SK-N-SH (cell line): ENCODE measurements around the gene NR5A2. TPM values are rescaled to one million over a fixed set of nuclear protein-coding genes. Genes with fewer than 3 reads are reported as not detected.

Source experiments
- CTCF ChIA-PET: fragments of 300-600, 350-600 bp; formaldehyde crosslinking; extraction: SDS; loops from one replicate; lab custom pipeline; 2021; lab: Yijun Ruan, JAX
- POLR2A ChIA-PET: fragments of 350-600 bp; sonication (Branson Sonifier 250); formaldehyde crosslinking; extraction: SDS; loops from one replicate; lab custom pipeline; 2020; ENCODE audit warnings: antibody characterized with exemption, inconsistent platforms; lab: Yijun Ruan, JAX
- DNase-seq: peaks from one replicate; pipeline ENCODE4 v3.0.0; 2012
- H2AFZ ChIP-seq: fragments of 200-600 bp; sonication (generic); 2 replicates; pipeline ENCODE4 v1.8.1; 2016; ENCODE audit warnings: antibody characterized with exemption, mild to moderate bottlenecking, low read depth
- H3F3A ChIP-seq: fragments of 200-600 bp; sonication (generic); replicated peaks from 2 replicates; pipeline ENCODE3; 2016; ENCODE audit warnings: antibody characterized with exemption, mild to moderate bottlenecking; ENCODE audit not compliant: insufficient read depth
- H3K27ac ChIP-seq, 2 experiments: fragments of 200-500 bp in 1 of 2; fragments of 200-600 bp in 1 of 2; sonication (Bioruptor generic) in 1 of 2; sonication (generic), shearing (Covaris generic) in 1 of 2; 2 replicates each; pipeline versions ENCODE4 v1.5.1 to v1.6.1; 2014 to 2016; ENCODE audit warnings: low read depth in 2 of 2, inconsistent platforms in 1 of 2, low read length in 1 of 2, mild to moderate bottlenecking in 1 of 2, mixed read lengths in 1 of 2
- H3K27me3 ChIP-seq: fragments of 200-600 bp; sonication (generic), shearing (Covaris generic); 2 replicates; pipeline ENCODE4 v1.6.1; 2016; ENCODE audit warnings: mixed run types; ENCODE audit not compliant: insufficient read depth
- H3K36me3 ChIP-seq, 2 experiments: fragments of 200-500 bp in 1 of 2; fragments of 200-600 bp in 1 of 2; sonication (Bioruptor generic) in 1 of 2; sonication (generic) in 1 of 2; replicated peaks in 1 of 2; 2 replicates each; pipeline versions ENCODE3 to v1.5.1; 2014 to 2016; ENCODE audit warnings: low read length in 1 of 2, mild to moderate bottlenecking in 1 of 2; ENCODE audit not compliant: insufficient read depth in 2 of 2, control insufficient read depth in 1 of 2
- H3K4me1 ChIP-seq, 2 experiments: fragments of 200-500 bp in 1 of 2; fragments of 200-600 bp in 1 of 2; sonication (Bioruptor generic) in 1 of 2; sonication (generic), shearing (Covaris generic) in 1 of 2; 2 replicates each; pipeline versions ENCODE4 v1.5.1 to v1.6.1; 2014 to 2016; ENCODE audit warnings: low read depth in 1 of 2, low read length in 1 of 2, mixed run types in 1 of 2; ENCODE audit not compliant: insufficient read depth in 2 of 2, control insufficient read depth in 1 of 2
- H3K4me2 ChIP-seq: fragments of 200-600 bp; sonication (generic), shearing (Covaris generic); 2 replicates; pipeline ENCODE4 v1.6.1; 2017; ENCODE audit warnings: mixed run types
- H3K4me3 ChIP-seq, 2 experiments: fragments of 200-500 bp in 1 of 2; fragments of 200-600 bp in 1 of 2; sonication (Bioruptor generic) in 1 of 2; sonication (generic), shearing (Covaris generic) in 1 of 2; 2 replicates each; pipeline versions ENCODE4 v1.5.1 to v1.8.1; 2014 to 2016; ENCODE audit warnings: low read depth in 2 of 2, inconsistent platforms in 1 of 2, low read length in 1 of 2, mild to moderate bottlenecking in 1 of 2, mixed read lengths in 1 of 2, moderate library complexity in 1 of 2
- H3K79me2 ChIP-seq: fragments of 200-600 bp; sonication (generic); 2 replicates; pipeline ENCODE4 v1.8.1; 2017; ENCODE audit warnings: mild to moderate bottlenecking; ENCODE audit not compliant: insufficient read depth
- H3K9ac ChIP-seq: fragments of 200-600 bp; sonication (generic); 2 replicates; pipeline ENCODE4 v1.6.1; 2017; ENCODE audit warnings: mixed run types
- H3K9me2 ChIP-seq: fragments of 200-600 bp; sonication (generic); 2 replicates; pipeline ENCODE4 v1.6.1; 2017; ENCODE audit warnings: mixed run types
- H3K9me3 ChIP-seq: fragments of 200-600 bp; sonication (generic); 2 replicates; pipeline ENCODE4 v1.6.1; 2017; ENCODE audit warnings: mixed run types, mild to moderate bottlenecking, moderate library complexity
- H4K20me1 ChIP-seq: fragments of 200-600 bp; sonication (generic); 2 replicates; pipeline ENCODE4 v1.6.1; 2017; ENCODE audit warnings: mild to moderate bottlenecking, mixed run types; ENCODE audit not compliant: insufficient read depth
- CHD2 ChIP-seq: fragments of 150-350 bp; IDR thresholded peaks from 2 replicates; pipeline ENCODE4 v1.6.1; 2018; ENCODE audit warnings: low read length; ENCODE audit not compliant: partially characterized antibody
- CTCF ChIP-seq: fragments of 200-600 bp; sonication (generic); IDR thresholded peaks from 2 replicates; pipeline ENCODE4 v1.6.1; 2017; ENCODE audit warnings: antibody characterized with exemption, mild to moderate bottlenecking, moderate library complexity
- EP300 ChIP-seq, 2 experiments: IDR thresholded peaks; 2 replicates each; pipeline versions ENCODE4 v1.4.0 to v1.6.1; 2012; ENCODE audit warnings: borderline replicate concordance in 1 of 2, low read depth in 1 of 2, low read length in 1 of 2
- IRF3 ChIP-seq: fragments of 150-350 bp; IDR thresholded peaks from 2 replicates; pipeline ENCODE4 v1.6.1; 2016; ENCODE audit warnings: mild to moderate bottlenecking, low read depth, low read length
- MAX ChIP-seq: IDR thresholded peaks from 2 replicates; pipeline ENCODE4 v1.4.0; 2012; ENCODE audit warnings: low read depth
- MEF2A ChIP-seq: IDR thresholded peaks from 2 replicates; pipeline ENCODE4 v1.4.0; 2012; ENCODE audit warnings: low read depth, borderline replicate concordance
- NRF1 ChIP-seq: IDR thresholded peaks from 2 replicates; pipeline ENCODE4 v1.6.1; 2012; ENCODE audit warnings: low read depth, mild to moderate bottlenecking, low read length
- REST ChIP-seq: IDR thresholded peaks from 2 replicates; pipeline ENCODE4 v1.6.1; 2012; ENCODE audit warnings: mild to moderate bottlenecking, low read depth, low read length, moderate library complexity
- SIN3A ChIP-seq: IDR thresholded peaks from 2 replicates; pipeline ENCODE4 v1.6.1; 2012; ENCODE audit warnings: low read depth, mild to moderate bottlenecking, low read length, moderate library complexity, borderline replicate concordance
- SMC3 ChIP-seq: IDR thresholded peaks from 2 replicates; pipeline ENCODE4 v1.6.1; 2012; ENCODE audit warnings: low read depth, low read length, improper control_type of control experiment
- USF1 ChIP-seq: IDR thresholded peaks from 2 replicates; pipeline ENCODE4 v1.4.0; 2012; ENCODE audit warnings: low read depth, borderline replicate concordance
- ZBTB33 ChIP-seq: IDR thresholded peaks from 2 replicates; pipeline ENCODE4 v1.4.0; 2012; ENCODE audit warnings: low read depth, borderline replicate concordance
- WGBS: methylation state at CpG from one replicate; pipeline ENCODE4 v1.1.6; 2017; ENCODE audit warnings: low lambda C conversion rate; 5-methylcytosine and 5-hydroxymethylcytosine counted together
- polyA plus RNA-seq, 3 experiments: library from polyadenylated mRNA; depleted of rRNA; stranded (reverse); fragments of >200 nt; gene quantifications; 2 replicates each; pipeline ENCODE4 v1.2.3, GENCODE V29; 2012

The NR5A2 gene
- polyA plus RNA-seq, 1 of the 3 experiments (the other 2 are of a cell fraction), result not detected

- no peaks in the 10 kb centered on the region for H3F3A ChIP-seq
- ChIA-PET CTCF (interaction anchor here (2.2 kb wide), 1 partner anchor 8 kb away, joined by 6 read pairs; no protein-coding TSS in a partner anchor), POLR2A (no interaction called here)
- H3K4me3 ChIP-seq, result no peak overlapping the region
- no peaks in the 10 kb centered on the region for H3K36me3 ChIP-seq
- H3K9ac ChIP-seq, result no peak overlapping the region
- no peak for TF ChIP-seq MEF2A
- no peak for TF ChIP-seq CHD2
- no peak for TF ChIP-seq SMC3
- TF ChIP-seq NRF1, result no peak
- no peak for TF ChIP-seq SIN3A
- TF ChIP-seq ZBTB33, result no peak
- no peak for TF ChIP-seq IRF3
- TF ChIP-seq EP300 (IDR thresholded peaks at IDR 0.05; ENCODE audit: borderline replicate concordance in 1 of 2, low read depth in 1 of 2, low read length in 1 of 2), result no peak
- no peak for TF ChIP-seq MAX
- no peak for TF ChIP-seq CTCF
- no peak for TF ChIP-seq REST
- no peak for TF ChIP-seq USF1
- no peaks in the 10 kb centered on the region for H3K9me2 ChIP-seq
- H3K27me3 ChIP-seq, result no peaks in the 10 kb centered on the region; the same call in 1 of the 2 replicates
- H3K79me2 ChIP-seq, result no peaks in the 10 kb centered on the region
- WGBS, result 47% methylated on average over 3 of the region's 3 CpGs
- H2AFZ ChIP-seq, result no peak overlapping the region
- no peak overlapping the region for H3K4me2 ChIP-seq
- no peak for DNase-seq
- H3K4me1 ChIP-seq, result no peaks in the 10 kb centered on the region
- no peaks in the 10 kb centered on the region for H4K20me1 ChIP-seq
- H3K27ac ChIP-seq, result no peak overlapping the region
- no peaks in the 10 kb centered on the region for H3K9me3 ChIP-seq
Measured at GRCh38 chr1:199995096-199995685, 32.3 kb upstream of the NR5A2 start.
